NT2/D1 (cell line): Measurements from ENCODE around the gene COL5A3.

Source experiments
- SUZ12 ChIP-seq: IDR thresholded peaks from 2 replicates; pipeline ENCODE4 v1.6.1; 2011; ENCODE audit not compliant: insufficient read length, insufficient read depth; ENCODE audit errors: extremely low read depth
- YY1 ChIP-seq: IDR thresholded peaks from 2 replicates; pipeline ENCODE4 v1.6.1; 2011; ENCODE audit not compliant: insufficient read length, insufficient read depth
- ZNF274 ChIP-seq: IDR thresholded peaks from 2 replicates; pipeline ENCODE4 v1.6.1; 2011; ENCODE audit warnings: mild to moderate bottlenecking, low read depth, low read length

- TF ChIP-seq ZNF274, result no peak
- no peak for TF ChIP-seq YY1
- no peak for TF ChIP-seq SUZ12
Measured at GRCh38 chr19:9914001-9914314, 96.3 kb downstream of the COL5A3 start.
